ENCODE measurements around the gene SLC28A3. TPM values are rescaled to one million over a fixed set of nuclear protein-coding genes. Genes with fewer than 3 reads are reported as not detected.
"Not testable (repeated sequence)": the region's sequence is repeated elsewhere in the genome, so short reads cannot be mapped to it uniquely, and the experiment has no call there.

SLC28A3 gene
- total and polyA plus RNA-seq, 2 of the 8 experiments (the other 6 are each of a cell fraction or from before 2014, with no cell fraction given) = 0.02 TPM; not detected in 1

DNA sequence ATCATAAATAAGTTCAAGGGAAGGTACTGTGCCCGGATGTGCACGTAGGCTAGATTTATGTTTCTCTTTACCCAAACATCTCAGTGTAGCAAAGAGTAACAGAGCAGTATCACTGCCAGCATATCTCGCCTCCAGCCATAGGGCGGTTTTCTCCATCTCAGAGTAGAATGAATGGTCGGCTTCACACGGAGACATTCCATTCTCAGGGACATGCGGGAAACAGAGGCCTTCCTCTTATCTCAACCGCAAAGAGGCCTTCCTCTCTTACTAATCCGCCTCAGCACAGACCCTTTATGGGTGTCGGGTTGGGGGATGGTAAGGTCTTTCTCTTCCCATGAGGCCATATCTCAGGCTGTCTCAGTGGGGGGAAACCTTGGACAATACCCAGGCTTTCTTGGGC, 27.2 kb upstream of the SLC28A3 start:
- H2AK5ac ChIP-seq (ENCODE audit: low read depth, low read length); H2BK20ac ChIP-seq (ENCODE audit: low read length); H3K23ac ChIP-seq (ENCODE audit: insufficient read length); DNase-seq (ENCODE audit: low read depth in 1 of 2, low spot score in 2 of 2); H3K9me3 ChIP-seq (ENCODE audit: insufficient read depth in 2 of 2, low read depth in 1 of 2, low read length in 1 of 2); H3K23me2 ChIP-seq (ENCODE audit: low read depth, low read length); POLR2A ChIA-PET (ENCODE audit: partially characterized antibody); H3K4me3 ChIP-seq (ENCODE audit: extremely low read depth in 1 of 4, insufficient read depth in 2 of 4, low read depth in 3 of 4, low read length in 4 of 4); H2BK5ac ChIP-seq (ENCODE audit: low read depth, low read length); H2BK15ac ChIP-seq (ENCODE audit: low read length); H3K18ac ChIP-seq (ENCODE audit: extremely low read depth, low read length); H4K8ac ChIP-seq (ENCODE audit: extremely low read depth, insufficient read depth, low read length); FAIRE-seq; H3K9ac ChIP-seq (replicated peaks in 1 of 4; ENCODE audit: extremely low read depth in 1 of 4, low read depth in 3 of 4, low read length in 3 of 4); H3K79me1 ChIP-seq (ENCODE audit: low read depth, low read length); H2AFZ ChIP-seq (ENCODE audit: low read length); H4K20me1 ChIP-seq (replicated peaks in 1 of 2; ENCODE audit: control insufficient read depth in 1 of 2, insufficient read depth in 2 of 2, low read length in 2 of 2); H4K5ac ChIP-seq (ENCODE audit: insufficient read length, low read depth, low read length); H3K79me2 ChIP-seq (ENCODE audit: control insufficient read depth in 1 of 2, insufficient read depth in 2 of 2, low read length in 2 of 2); H3K36me3 ChIP-seq (ENCODE audit: control insufficient read depth in 2 of 4, insufficient read depth in 4 of 4, low read length in 3 of 4); H3K27ac ChIP-seq (ENCODE audit: low read depth, low read length); H3K4me2 ChIP-seq (ENCODE audit: insufficient read depth in 1 of 2, low read depth in 2 of 2, low read length in 2 of 2); H4K91ac ChIP-seq (replicated peaks; ENCODE audit: insufficient read length, low read length); H2BK12ac ChIP-seq (ENCODE audit: low read depth, low read length); H2BK120ac ChIP-seq (replicated peaks; ENCODE audit: low read depth, low read length); H3K4me1 ChIP-seq (replicated peaks in 1 of 4; ENCODE audit: control insufficient read depth in 3 of 4, insufficient read depth in 4 of 4, low read length in 3 of 4); H3K14ac ChIP-seq (ENCODE audit: insufficient read length); H3K27me3 ChIP-seq (replicated peaks in 1 of 4; ENCODE audit: control insufficient read depth in 3 of 4, extremely low read depth in 1 of 4, insufficient read depth in 3 of 4, low read length in 3 of 4); H3K56ac ChIP-seq (replicated peaks; ENCODE audit: insufficient read length, low read depth, low read length); H3K4ac ChIP-seq (replicated peaks; ENCODE audit: insufficient read length, low read depth, low read length): not testable (repeated sequence)
- 81% methylated on average over 10 of the region's 10 CpGs; no CpG with 5 or more reads in 1 of the 2 experiments for WGBS, 2 experiments (ENCODE audit: extremely low coverage in 1 of 2, insufficient coverage in 1 of 2, insufficient read length in 1 of 2, insufficient replicate concordance in 2 of 2, low coverage in 1 of 2, low lambda C conversion rate in 2 of 2, missing lambda C conversion rate in 1 of 2)
- CTCF ChIA-PET (ENCODE audit: partially characterized antibody) = interaction anchor here (1.2 kb wide), 1 partner anchor 12 kb away, joined by 3 read pairs; no protein-coding TSS in a partner anchor
